DND-41 (cell line): Measurements from ENCODE around the gene SLC17A9.

ENCODE experiments used
- EZH2 ChIP-seq: IDR thresholded peaks from 3 replicates; pipeline ENCODE4 v1.6.1; 2012; ENCODE audit warnings: borderline replicate concordance, low read depth, mild to moderate bottlenecking, moderate library complexity, low read length, inconsistent platforms; ENCODE audit not compliant: severe bottlenecking
- TF ChIP-seq, protein P1 (sequence below): IDR thresholded peaks from 2 replicates; pipeline ENCODE4 v1.5.1; 2012; ENCODE audit warnings: borderline replicate concordance, low read length, moderate library complexity, mild to moderate bottlenecking; ENCODE audit not compliant: poor library complexity, severe bottlenecking; ENCODE audit errors: extremely low read depth

DNA sequence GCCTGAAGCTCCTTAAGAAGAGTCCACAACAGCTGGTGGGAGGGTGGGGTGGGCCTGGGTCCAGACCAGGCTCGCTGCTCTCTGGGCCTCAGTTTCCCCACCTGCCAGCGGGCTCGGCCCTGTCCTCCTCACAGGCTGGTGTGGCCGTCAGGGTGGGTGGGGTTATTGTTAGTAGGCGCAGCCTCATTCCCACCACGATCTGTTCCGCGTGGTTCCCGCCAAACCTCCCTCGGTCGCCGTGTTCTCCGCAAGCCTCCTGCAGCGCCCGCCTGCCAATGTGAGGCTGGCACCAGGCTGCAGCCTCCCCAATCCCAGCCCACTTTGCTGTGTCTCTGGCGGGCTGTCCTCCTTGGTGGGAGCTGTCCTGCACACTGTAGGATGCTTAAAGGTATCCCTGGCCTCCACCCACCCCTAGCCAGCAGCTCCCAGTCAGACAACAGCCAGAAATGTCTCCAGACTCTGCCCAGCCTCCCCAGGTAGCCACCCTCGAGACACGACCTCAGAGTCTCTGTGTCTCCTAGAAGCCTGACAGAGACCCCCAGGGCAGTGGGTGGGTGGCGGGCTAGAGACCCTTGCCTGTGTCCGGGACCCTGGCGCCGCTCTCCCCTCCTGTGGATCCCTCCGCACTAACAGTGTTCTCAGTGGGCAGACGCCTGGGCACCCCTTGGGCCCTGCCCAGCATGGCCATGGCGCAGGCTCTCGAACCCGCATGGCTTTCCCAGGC is 15.3 kb downstream of the SLC17A9 start:
- TF ChIP-seq, protein P1, sequence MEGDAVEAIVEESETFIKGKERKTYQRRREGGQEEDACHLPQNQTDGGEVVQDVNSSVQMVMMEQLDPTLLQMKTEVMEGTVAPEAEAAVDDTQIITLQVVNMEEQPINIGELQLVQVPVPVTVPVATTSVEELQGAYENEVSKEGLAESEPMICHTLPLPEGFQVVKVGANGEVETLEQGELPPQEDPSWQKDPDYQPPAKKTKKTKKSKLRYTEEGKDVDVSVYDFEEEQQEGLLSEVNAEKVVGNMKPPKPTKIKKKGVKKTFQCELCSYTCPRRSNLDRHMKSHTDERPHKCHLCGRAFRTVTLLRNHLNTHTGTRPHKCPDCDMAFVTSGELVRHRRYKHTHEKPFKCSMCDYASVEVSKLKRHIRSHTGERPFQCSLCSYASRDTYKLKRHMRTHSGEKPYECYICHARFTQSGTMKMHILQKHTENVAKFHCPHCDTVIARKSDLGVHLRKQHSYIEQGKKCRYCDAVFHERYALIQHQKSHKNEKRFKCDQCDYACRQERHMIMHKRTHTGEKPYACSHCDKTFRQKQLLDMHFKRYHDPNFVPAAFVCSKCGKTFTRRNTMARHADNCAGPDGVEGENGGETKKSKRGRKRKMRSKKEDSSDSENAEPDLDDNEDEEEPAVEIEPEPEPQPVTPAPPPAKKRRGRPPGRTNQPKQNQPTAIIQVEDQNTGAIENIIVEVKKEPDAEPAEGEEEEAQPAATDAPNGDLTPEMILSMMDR: no peak
- TF ChIP-seq EZH2: no peak
